PC-3 (cell line): ENCODE measurements around the gene OR10C1. TPM values are rescaled to one million over a fixed set of nuclear protein-coding genes. Genes with fewer than 3 reads are reported as not detected.

Experiments
- ATAC-seq: fragments of 200-7000 bp; cut with Tn5 transposase; 2 replicates; pipeline ENCODE4 v1.9.1; 2020; ENCODE audit warnings: mild to moderate bottlenecking, moderate library complexity
- BruUV-seq: library from RNA; stranded (reverse); fragments of 400-500 nt; replicated peaks from 2 replicates; lab custom pipeline; 2021; lab: Mats Ljungman, UMichigan
- CTCF ChIA-PET: fragments of 300-600 bp; sonication (Branson Sonifier 250); formaldehyde crosslinking; loops from one replicate; lab custom pipeline; 2022; ENCODE audit warnings: antibody characterized with exemption; lab: Charles Lee
- POLR2A ChIA-PET: fragments of 300-600 bp; sonication (Branson Sonifier 250); formaldehyde crosslinking; loops from one replicate; lab custom pipeline; 2022; ENCODE audit warnings: antibody characterized with exemption; ENCODE audit not compliant: unreplicated experiment; lab: Charles Lee
- DNase-seq: peaks from one replicate; pipeline ENCODE4 v3.0.0-alpha.2; 2015
- H2AFZ ChIP-seq: fragments of 300-600 bp; sonication (generic); 2 replicates; pipeline ENCODE4 v1.6.0; 2016; ENCODE audit warnings: antibody characterized with exemption, low read length
- H3F3A ChIP-seq: fragments of 300-600 bp; sonication (generic); one replicate; pipeline ENCODE4 v1.6.0; 2017; ENCODE audit warnings: antibody characterized with exemption, low read length, control low read depth, mild to moderate bottlenecking; ENCODE audit not compliant: unreplicated experiment
- H3K27ac ChIP-seq: fragments of 300-600 bp; sonication (generic); 2 replicates; pipeline ENCODE4 v1.5.1; 2016; ENCODE audit warnings: mild to moderate bottlenecking, low read length
- H3K27me3 ChIP-seq: fragments of 300-600 bp; sonication (generic); 2 replicates; pipeline ENCODE4 v1.6.1; 2016; ENCODE audit warnings: low read length, mixed read lengths
- H3K36me3 ChIP-seq: fragments of 300-600 bp; sonication (generic); 2 replicates; pipeline ENCODE4 v1.6.1; 2016; ENCODE audit warnings: low read depth, mixed run types, low read length, mixed read lengths
- H3K4me1 ChIP-seq: fragments of 300-600 bp; sonication (generic); 2 replicates; pipeline ENCODE4 v1.5.1; 2016; ENCODE audit warnings: low read length; ENCODE audit not compliant: insufficient read depth
- H3K4me2 ChIP-seq: fragments of 300-600 bp; sonication (generic); 2 replicates; pipeline ENCODE4 v1.6.0; 2016; ENCODE audit warnings: low read length
- H3K4me3 ChIP-seq: fragments of 300-600 bp; sonication (generic); 2 replicates; pipeline ENCODE4 v1.5.1; 2016; ENCODE audit warnings: mild to moderate bottlenecking, low read length, mixed read lengths
- H3K79me2 ChIP-seq: fragments of 300-600 bp; sonication (generic); 2 replicates; pipeline ENCODE4 v1.6.1; 2017; ENCODE audit warnings: low read length, mixed read lengths
- H3K9ac ChIP-seq: fragments of 300-600 bp; sonication (generic); 2 replicates; pipeline ENCODE4 v1.6.0; 2016; ENCODE audit warnings: mild to moderate bottlenecking, low read length
- H3K9me2 ChIP-seq: fragments of 300-600 bp; sonication (generic); replicated peaks from 2 replicates; pipeline ENCODE4 v1.6.1; 2016; ENCODE audit warnings: mixed run types, low read length, mixed read lengths
- H3K9me3 ChIP-seq: fragments of 300-600 bp; sonication (generic); 2 replicates; pipeline ENCODE4 v1.6.1; 2016; ENCODE audit warnings: low read length, mixed read lengths
- H4K20me1 ChIP-seq: fragments of 300-600 bp; sonication (generic); 2 replicates; pipeline ENCODE4 v1.6.1; 2016; ENCODE audit warnings: low read length, mixed read lengths
- CTCF ChIP-seq: fragments of 300-600 bp; sonication (generic); conservative IDR thresholded peaks from 2 replicates; pipeline ENCODE4 v1.5.1; 2017; ENCODE audit warnings: antibody characterized with exemption, low read depth, mild to moderate bottlenecking, low read length
- EZH2 ChIP-seq: fragments of 300-600 bp; sonication (generic); IDR thresholded peaks from one replicate; pipeline ENCODE4 v1.6.1; 2017; ENCODE audit warnings: antibody characterized with exemption, mild to moderate bottlenecking, low read length; ENCODE audit not compliant: unreplicated experiment
- EZH2phosphoT487 ChIP-seq: fragments of 300-600 bp; sonication (generic); IDR thresholded peaks from 2 replicates; pipeline ENCODE4 v1.6.1; 2018; ENCODE audit warnings: mild to moderate bottlenecking, antibody characterized with exemption, low read length, borderline replicate concordance
- intact Hi-C: fragments of 100-400 bp; cut with micrococcal nuclease; formaldehyde crosslinking; loops from 2 replicates; pipeline ENCODE4 v1.9.0; 2023
- total RNA-seq: library from RNA; depleted of rRNA; stranded (reverse); fragments of >200 nt; gene quantifications from 2 replicates; pipeline ENCODE4 v1.2.3, GENCODE V29; 2014

Gene OR10C1
- total RNA-seq, 1 experiment from 2014 or later: not detected

- Histone ChIP-seq H3K36me3 (no peaks in the 10 kb centered on the region), H3K27me3 (peaks cover 10% of the 10 kb centered on the region; the same call in 1 of the 2 replicates), H3F3A (no peaks in the 10 kb centered on the region), H3K27ac (no peak overlapping the region), H4K20me1 (no peaks in the 10 kb centered on the region), H3K9ac (no peak overlapping the region), H3K79me2 (no peaks in the 10 kb centered on the region), H2AFZ (no peak overlapping the region), H3K4me3 (no peak overlapping the region), H3K4me2 (no peak overlapping the region), H3K9me3 (no peaks in the 10 kb centered on the region), H3K4me1 (no peaks in the 10 kb centered on the region), H3K9me2 (no peaks in the 10 kb centered on the region)
- no peak for ATAC-seq
- ChIA-PET CTCF (no interaction called here), POLR2A (no interaction called here)
- TF ChIP-seq EZH2 (no peak), EZH2phosphoT487 (no peak), CTCF (no peak)
- DNase-seq: no peak
- intact Hi-C loops: no loop called here
- no TSS peak for BruUV-seq
Measured at GRCh38 chr6:29487131-29487530, 48.0 kb downstream of the OR10C1 start.

GRCh38 chr6:29487660-29488059 lies 48.6 kb downstream of the OR10C1 start, which contains the start of gene MAS1L:
Gene MAS1L (minus strand): TSS chr6:29487956. CDS start chr6:29487902, 54 bp downstream.
- H3K27me3 ChIP-seq: peaks cover 12% of the 10 kb centered on the region; the same call in 1 of the 2 replicates
- intact Hi-C loops: no loop called here
- no peaks in the 10 kb centered on the region for H3K9me3 ChIP-seq
- BruUV-seq: no TSS peak
- TF ChIP-seq CTCF: no peak
- TF ChIP-seq EZH2phosphoT487: no peak
- TF ChIP-seq EZH2: no peak
- H3K9me2 ChIP-seq: no peaks in the 10 kb centered on the region
- ChIA-PET POLR2A (no interaction called here), CTCF (no interaction called here)
- H3K4me2 ChIP-seq: no peak within 1 kb of the TSS
- ATAC-seq: no peak
- H3K27ac ChIP-seq: no peak within 1 kb of the TSS
- H4K20me1 ChIP-seq: no peaks in the 10 kb centered on the region
- no peaks in the 10 kb centered on the region for H3K79me2 ChIP-seq
- H2AFZ ChIP-seq: no peak within 1 kb of the TSS
- no peaks in the 10 kb centered on the region for H3F3A ChIP-seq
- H3K9ac ChIP-seq: no peak within 1 kb of the TSS
- no peak for DNase-seq
- no peaks in the 10 kb centered on the region for H3K36me3 ChIP-seq
- no peak within 1 kb of the TSS for H3K4me3 ChIP-seq
- H3K4me1 ChIP-seq: no peaks in the 10 kb centered on the region

- H3K27me3 ChIP-seq: peaks cover 21% of the 10 kb centered on the region; the same call in 1 of the 2 replicates
- H3K9ac ChIP-seq: no peak overlapping the region
- no peaks in the 10 kb centered on the region for H3K4me1 ChIP-seq
- ChIA-PET POLR2A (no interaction called here), CTCF (no interaction called here)
- H3K4me2 ChIP-seq: no peak overlapping the region
- no peaks in the 10 kb centered on the region for H3K9me3 ChIP-seq
- no peak for ATAC-seq
- H3K27ac ChIP-seq: no peak overlapping the region
- no peaks in the 10 kb centered on the region for H3F3A ChIP-seq
- no peaks in the 10 kb centered on the region for H3K36me3 ChIP-seq
- no peak overlapping the region for H3K4me3 ChIP-seq
- H3K9me2 ChIP-seq: no peaks in the 10 kb centered on the region
- intact Hi-C loops: no loop called here
- TF ChIP-seq EZH2phosphoT487: no peak
- no peak for TF ChIP-seq EZH2
- TF ChIP-seq CTCF: no peak
- no peak for DNase-seq
- no peaks in the 10 kb centered on the region for H4K20me1 ChIP-seq
- H2AFZ ChIP-seq: no peak overlapping the region
- H3K79me2 ChIP-seq: no peaks in the 10 kb centered on the region
- BruUV-seq: no TSS peak
Measured at GRCh38 chr6:29488874-29489273, 49.8 kb downstream of the OR10C1 start.
